Measurements from ENCODE around the gene ARHGAP22. TPM values are rescaled to one million over a fixed set of nuclear protein-coding genes. Genes with fewer than 3 reads are reported as not detected.

Gene ARHGAP22
- total RNA-seq, 1 donor from 2014 or later = 3.8 TPM

DNA sequence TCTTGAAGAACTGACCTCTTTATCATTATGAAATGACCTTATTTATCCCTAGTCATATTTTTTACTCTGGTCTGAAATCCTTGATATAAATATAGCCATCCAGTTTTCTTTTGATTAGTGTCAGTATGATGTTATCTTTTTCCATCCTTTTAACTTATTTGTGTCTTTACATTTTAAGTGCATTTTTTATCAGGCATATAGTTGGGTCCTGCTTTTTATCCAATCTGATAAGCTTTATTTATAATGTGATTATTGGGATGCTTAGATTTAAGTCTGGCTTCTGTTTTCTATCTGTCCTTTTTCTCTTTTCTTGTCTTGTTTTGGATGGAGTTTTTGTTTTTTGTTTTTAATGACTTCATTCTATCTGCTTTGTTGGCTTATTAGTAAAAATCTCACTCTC is 119.2 kb downstream of the ARHGAP22 start:
- Mint-ChIP-seq H3K9me3 (ENCODE audit: low read depth) (no peaks in the 10 kb centered on the region), H3K4me1 (ENCODE audit: low read depth) (peaks cover 18% of the 10 kb centered on the region), H3K27ac (no peak overlapping the region), H3K27me3 (peaks cover 2% of the 10 kb centered on the region), H3K36me3 (ENCODE audit: insufficient read depth) (no peaks in the 10 kb centered on the region), H3K4me3 (ENCODE audit: low read depth) (no peak overlapping the region)
- no peak for DNase-seq (ENCODE audit: low spot score, unreplicated experiment)
- TF ChIP-seq, protein P1, sequence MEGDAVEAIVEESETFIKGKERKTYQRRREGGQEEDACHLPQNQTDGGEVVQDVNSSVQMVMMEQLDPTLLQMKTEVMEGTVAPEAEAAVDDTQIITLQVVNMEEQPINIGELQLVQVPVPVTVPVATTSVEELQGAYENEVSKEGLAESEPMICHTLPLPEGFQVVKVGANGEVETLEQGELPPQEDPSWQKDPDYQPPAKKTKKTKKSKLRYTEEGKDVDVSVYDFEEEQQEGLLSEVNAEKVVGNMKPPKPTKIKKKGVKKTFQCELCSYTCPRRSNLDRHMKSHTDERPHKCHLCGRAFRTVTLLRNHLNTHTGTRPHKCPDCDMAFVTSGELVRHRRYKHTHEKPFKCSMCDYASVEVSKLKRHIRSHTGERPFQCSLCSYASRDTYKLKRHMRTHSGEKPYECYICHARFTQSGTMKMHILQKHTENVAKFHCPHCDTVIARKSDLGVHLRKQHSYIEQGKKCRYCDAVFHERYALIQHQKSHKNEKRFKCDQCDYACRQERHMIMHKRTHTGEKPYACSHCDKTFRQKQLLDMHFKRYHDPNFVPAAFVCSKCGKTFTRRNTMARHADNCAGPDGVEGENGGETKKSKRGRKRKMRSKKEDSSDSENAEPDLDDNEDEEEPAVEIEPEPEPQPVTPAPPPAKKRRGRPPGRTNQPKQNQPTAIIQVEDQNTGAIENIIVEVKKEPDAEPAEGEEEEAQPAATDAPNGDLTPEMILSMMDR (IDR thresholded peaks at IDR 0.05; ENCODE audit: unreplicated experiment) = no peak

DNA sequence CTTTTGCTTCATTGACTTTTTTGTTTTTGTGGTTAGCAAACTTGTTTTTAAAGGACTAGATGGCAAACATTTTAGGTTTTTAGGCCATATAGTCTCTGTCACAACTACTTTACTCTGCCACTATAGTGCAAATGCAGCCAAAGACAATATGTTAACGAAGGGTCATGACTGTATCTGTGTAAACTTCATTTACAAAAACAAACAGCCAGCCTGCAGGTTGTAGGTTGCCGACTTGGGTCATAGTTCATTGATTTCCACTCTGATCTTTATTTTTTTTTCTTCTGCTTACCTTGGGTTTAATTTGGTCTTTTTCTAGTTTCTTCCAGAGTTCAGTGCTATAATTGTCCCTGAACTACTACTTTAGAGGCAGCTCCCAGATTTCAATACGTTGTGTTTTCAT is 120.0 kb downstream of the ARHGAP22 start:
- TF ChIP-seq, protein P1 (IDR thresholded peaks at IDR 0.05; ENCODE audit: unreplicated experiment) = no peak
- no peaks in the 10 kb centered on the region for H3K9me3 Mint-ChIP-seq (ENCODE audit: low read depth)
- no peak overlapping the region for H3K27ac Mint-ChIP-seq
- H3K4me3 Mint-ChIP-seq (ENCODE audit: low read depth) = peak overlapping the region; percentile 27
- no peak for DNase-seq (ENCODE audit: low spot score, unreplicated experiment)
- peaks cover 2% of the 10 kb centered on the region for H3K27me3 Mint-ChIP-seq
- H3K4me1 Mint-ChIP-seq (ENCODE audit: low read depth) = peaks cover 24% of the 10 kb centered on the region
- no peaks in the 10 kb centered on the region for H3K36me3 Mint-ChIP-seq (ENCODE audit: insufficient read depth)

DNA sequence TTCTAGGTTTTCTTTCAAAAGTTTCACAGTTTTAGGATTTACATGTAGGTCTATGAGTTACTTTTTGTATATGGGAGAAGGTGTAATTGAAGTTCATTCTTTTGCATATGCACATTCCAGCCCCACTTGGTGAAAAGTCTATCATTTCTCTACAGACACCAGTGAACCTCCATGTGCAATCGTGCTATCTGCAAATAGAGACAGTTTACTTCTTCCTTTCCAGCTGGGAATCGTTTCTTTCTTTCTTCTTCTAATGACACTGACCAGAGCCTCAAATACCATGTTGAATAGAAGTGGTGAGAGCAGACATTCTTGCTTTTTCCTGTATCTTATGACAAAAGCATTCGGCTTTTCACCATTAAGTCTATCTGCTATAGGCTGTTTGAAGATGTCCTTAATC is 122.7 kb downstream of the ARHGAP22 start:
- TF ChIP-seq, protein P1 (IDR thresholded peaks at IDR 0.05; ENCODE audit: unreplicated experiment) = no peak
- H3K36me3 Mint-ChIP-seq (ENCODE audit: insufficient read depth) = no peaks in the 10 kb centered on the region
- H3K4me3 Mint-ChIP-seq (ENCODE audit: low read depth) = no peak overlapping the region
- DNase-seq (ENCODE audit: low spot score, unreplicated experiment) = no peak
- peaks cover 28% of the 10 kb centered on the region for H3K4me1 Mint-ChIP-seq (ENCODE audit: low read depth)
- H3K27ac Mint-ChIP-seq = no peak overlapping the region
- H3K9me3 Mint-ChIP-seq (ENCODE audit: low read depth) = no peaks in the 10 kb centered on the region
- H3K27me3 Mint-ChIP-seq = peaks cover 5% of the 10 kb centered on the region

DNA sequence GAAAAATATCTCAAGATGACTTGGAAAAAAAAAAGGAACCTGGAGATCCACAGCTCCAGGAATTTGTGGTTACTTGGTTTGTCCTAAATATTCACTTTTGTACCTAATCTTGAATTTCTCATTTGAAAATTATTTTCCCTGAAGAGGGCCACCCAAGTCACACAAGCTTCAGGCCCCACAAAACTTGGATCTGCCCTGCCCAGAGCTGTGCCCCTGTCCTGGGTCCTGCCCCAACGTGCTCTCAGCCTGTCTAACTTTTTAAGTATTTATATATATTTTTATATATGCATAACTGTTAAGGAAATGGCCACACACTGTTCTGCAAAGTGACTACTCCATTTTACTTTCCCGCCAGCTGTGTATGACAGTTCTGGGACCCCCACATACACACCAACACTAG is 123.5 kb downstream of the ARHGAP22 start:
- no peak overlapping the region for H3K27ac Mint-ChIP-seq
- TF ChIP-seq, protein P1 (IDR thresholded peaks at IDR 0.05; ENCODE audit: unreplicated experiment) = no peak
- DNase-seq (ENCODE audit: low spot score, unreplicated experiment) = no peak
- H3K36me3 Mint-ChIP-seq (ENCODE audit: insufficient read depth) = no peaks in the 10 kb centered on the region
- no peaks in the 10 kb centered on the region for H3K9me3 Mint-ChIP-seq (ENCODE audit: low read depth)
- peaks cover 28% of the 10 kb centered on the region for H3K4me1 Mint-ChIP-seq (ENCODE audit: low read depth)
- H3K27me3 Mint-ChIP-seq = peaks cover 5% of the 10 kb centered on the region
- no peak overlapping the region for H3K4me3 Mint-ChIP-seq (ENCODE audit: low read depth)

DNA sequence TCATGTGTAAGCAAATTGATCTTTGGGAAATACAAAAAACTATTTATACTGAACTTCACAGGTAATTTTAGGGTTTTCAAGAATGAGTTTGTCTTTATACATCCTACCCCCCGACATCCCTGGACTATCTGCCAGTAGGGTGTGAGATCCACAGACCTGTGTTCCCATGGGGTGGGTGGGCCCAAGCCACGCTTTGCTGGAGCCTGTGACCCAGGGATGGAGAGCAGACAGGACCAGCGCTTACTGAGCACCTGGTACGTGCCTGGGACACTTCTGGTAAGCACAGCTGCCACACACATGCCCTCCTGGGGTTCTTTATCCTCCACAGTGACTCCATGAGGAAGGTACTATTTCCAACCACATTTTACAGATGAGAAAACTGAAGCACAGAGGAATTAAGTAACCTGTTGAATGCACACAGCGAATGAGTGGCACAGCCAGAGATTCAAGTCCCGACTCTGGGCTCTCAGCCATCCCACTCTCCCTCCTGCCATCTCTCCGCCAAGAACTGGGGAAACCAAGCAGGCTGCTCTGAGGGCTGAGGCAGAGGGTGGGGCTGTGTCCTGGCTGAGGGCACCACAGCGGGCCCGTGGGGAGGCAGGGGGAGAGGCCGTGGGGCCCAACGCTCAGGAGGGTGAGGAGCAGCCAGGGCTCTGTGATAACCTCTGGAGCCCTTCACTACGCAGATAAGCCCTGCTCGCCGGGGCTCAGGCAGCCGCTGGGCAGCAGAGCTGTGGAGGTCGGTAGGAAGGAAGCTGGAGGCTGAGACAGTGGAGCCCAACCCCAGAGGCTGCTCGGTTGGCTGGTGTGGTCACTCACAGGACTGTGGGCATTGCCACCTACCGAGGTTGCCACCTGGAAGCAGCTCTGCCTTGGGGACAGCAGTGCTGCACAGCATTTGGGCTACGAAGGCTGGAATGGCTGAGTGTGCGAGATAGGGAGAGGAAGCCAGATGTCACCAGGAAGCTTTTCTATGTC is 124.2 kb downstream of the ARHGAP22 start:
- DNase-seq (ENCODE audit: low spot score, unreplicated experiment) = no peak
- Mint-ChIP-seq H3K27ac (no peak overlapping the region), H3K4me1 (ENCODE audit: low read depth) (peaks cover 24% of the 10 kb centered on the region), H3K27me3 (peaks cover 8% of the 10 kb centered on the region), H3K9me3 (ENCODE audit: low read depth) (no peaks in the 10 kb centered on the region), H3K36me3 (ENCODE audit: insufficient read depth) (no peaks in the 10 kb centered on the region), H3K4me3 (ENCODE audit: low read depth) (no peak overlapping the region)
- TF ChIP-seq, protein P1 (IDR thresholded peaks at IDR 0.05; ENCODE audit: unreplicated experiment) = no peak
